ENCODE data around the gene E2F4.

E2F4 gene

DNA sequence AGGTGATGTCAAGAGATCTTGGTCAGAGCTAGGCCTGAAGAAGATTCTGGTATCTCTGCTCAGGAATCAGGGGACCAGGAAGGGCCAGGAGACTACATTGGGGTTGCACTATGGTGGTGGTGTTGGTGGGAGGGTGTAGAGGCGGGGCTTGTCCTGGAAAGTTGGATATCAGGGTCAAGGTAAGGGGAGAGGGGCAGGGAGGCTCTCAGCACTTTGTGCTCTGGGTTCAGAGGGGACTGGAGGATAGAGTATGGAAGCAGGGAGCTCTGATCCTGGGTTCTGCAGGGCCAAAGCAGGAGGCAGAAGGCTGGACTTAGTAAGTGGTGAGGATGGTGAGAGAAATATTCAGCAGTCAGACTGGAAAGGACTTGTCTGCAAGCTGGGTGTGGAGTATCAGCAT is 18.6 kb upstream of the E2F4 start:
- peak; percentile 0; the same call in 2 of the 3 replicates for ATAC-seq

DNA sequence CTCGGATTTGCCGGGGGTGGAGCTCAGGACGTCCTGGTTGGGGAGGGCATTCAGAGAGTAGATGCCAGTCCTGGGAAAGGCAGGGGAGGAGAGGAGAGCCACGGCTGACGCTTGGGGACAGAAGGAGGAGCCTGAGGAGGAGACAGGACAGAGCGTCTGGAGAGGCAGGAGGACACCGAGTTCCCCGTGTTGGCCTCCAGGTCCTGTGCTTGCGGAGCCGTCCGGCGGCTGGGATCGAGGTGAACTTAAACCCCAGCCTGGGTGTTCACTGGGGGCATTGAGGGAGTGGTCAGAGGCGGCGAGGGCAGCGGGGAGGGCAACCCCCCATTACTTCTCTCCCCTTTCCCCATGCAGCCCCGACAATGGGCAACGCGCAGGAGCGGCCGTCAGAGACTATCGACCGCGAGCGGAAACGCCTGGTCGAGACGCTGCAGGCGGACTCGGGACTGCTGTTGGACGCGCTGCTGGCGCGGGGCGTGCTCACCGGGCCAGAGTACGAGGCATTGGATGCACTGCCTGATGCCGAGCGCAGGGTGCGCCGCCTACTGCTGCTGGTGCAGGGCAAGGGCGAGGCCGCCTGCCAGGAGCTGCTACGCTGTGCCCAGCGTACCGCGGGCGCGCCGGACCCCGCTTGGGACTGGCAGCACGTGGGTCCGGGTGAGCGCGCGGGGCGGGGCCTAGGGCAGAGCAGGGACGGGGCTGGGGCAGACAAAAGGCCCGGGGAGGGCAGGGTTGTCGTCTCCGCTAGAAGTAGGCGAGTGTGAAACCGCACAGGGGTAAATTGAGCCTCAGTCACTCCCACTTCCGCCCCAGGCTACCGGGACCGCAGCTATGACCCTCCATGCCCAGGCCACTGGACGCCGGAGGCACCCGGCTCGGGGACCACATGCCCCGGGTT is 17.9 kb upstream of the E2F4 start:
- TF ChIP-seq BACH2 (CRISPR knock-in tag; IDR thresholded peaks at IDR 0.05; ENCODE audit: borderline replicate concordance) (no peak), ZFP30 (CRISPR knock-in tag; IDR thresholded peaks at IDR 0.05) (no peak), ARNTL (CRISPR knock-in tag; IDR thresholded peaks at IDR 0.05; ENCODE audit: borderline replicate concordance, low read depth) (no peak), OSR1 (CRISPR knock-in tag; IDR thresholded peaks at IDR 0.05) (no peak), SNAI2 (CRISPR knock-in tag; IDR thresholded peaks at IDR 0.05) (no peak)
- TF ChIP-seq, protein P1, sequence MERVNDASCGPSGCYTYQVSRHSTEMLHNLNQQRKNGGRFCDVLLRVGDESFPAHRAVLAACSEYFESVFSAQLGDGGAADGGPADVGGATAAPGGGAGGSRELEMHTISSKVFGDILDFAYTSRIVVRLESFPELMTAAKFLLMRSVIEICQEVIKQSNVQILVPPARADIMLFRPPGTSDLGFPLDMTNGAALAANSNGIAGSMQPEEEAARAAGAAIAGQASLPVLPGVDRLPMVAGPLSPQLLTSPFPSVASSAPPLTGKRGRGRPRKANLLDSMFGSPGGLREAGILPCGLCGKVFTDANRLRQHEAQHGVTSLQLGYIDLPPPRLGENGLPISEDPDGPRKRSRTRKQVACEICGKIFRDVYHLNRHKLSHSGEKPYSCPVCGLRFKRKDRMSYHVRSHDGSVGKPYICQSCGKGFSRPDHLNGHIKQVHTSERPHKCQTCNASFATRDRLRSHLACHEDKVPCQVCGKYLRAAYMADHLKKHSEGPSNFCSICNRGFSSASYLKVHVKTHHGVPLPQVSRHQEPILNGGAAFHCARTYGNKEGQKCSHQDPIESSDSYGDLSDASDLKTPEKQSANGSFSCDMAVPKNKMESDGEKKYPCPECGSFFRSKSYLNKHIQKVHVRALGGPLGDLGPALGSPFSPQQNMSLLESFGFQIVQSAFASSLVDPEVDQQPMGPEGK (CRISPR knock-in tag; IDR thresholded peaks at IDR 0.05; ENCODE audit: borderline replicate concordance): no peak
- ATAC-seq: peak; percentile 86

More for the DNA sequence above, 18.6 kb upstream of the E2F4 start:
- no peak for TF ChIP-seq RARB (CRISPR knock-in tag; IDR thresholded peaks at IDR 0.05)
- TF ChIP-seq CSDC2 (CRISPR knock-in tag; IDR thresholded peaks at IDR 0.05): no peak
- no peak for TF ChIP-seq ISL1 (CRISPR knock-in tag; IDR thresholded peaks at IDR 0.05)
- TF ChIP-seq ESRRG (CRISPR knock-in tag; IDR thresholded peaks at IDR 0.05): no peak
- TF ChIP-seq ZFP3 (CRISPR knock-in tag; IDR thresholded peaks at IDR 0.05): no peak
- TF ChIP-seq ZNF8 (CRISPR knock-in tag; IDR thresholded peaks at IDR 0.05): no peak
- no peak for TF ChIP-seq ZNF565 (CRISPR knock-in tag; conservative IDR thresholded peaks at IDR 0.05; ENCODE audit: low read depth)
- TF ChIP-seq, protein P2, sequence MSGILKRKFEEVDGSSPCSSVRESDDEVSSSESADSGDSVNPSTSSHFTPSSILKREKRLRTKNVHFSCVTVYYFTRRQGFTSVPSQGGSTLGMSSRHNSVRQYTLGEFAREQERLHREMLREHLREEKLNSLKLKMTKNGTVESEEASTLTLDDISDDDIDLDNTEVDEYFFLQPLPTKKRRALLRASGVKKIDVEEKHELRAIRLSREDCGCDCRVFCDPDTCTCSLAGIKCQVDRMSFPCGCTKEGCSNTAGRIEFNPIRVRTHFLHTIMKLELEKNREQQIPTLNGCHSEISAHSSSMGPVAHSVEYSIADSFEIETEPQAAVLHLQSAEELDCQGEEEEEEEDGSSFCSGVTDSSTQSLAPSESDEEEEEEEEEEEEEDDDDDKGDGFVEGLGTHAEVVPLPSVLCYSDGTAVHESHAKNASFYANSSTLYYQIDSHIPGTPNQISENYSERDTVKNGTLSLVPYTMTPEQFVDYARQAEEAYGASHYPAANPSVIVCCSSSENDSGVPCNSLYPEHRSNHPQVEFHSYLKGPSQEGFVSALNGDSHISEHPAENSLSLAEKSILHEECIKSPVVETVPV (CRISPR knock-in tag; IDR thresholded peaks at IDR 0.05): no peak
- TF ChIP-seq, protein P3, sequence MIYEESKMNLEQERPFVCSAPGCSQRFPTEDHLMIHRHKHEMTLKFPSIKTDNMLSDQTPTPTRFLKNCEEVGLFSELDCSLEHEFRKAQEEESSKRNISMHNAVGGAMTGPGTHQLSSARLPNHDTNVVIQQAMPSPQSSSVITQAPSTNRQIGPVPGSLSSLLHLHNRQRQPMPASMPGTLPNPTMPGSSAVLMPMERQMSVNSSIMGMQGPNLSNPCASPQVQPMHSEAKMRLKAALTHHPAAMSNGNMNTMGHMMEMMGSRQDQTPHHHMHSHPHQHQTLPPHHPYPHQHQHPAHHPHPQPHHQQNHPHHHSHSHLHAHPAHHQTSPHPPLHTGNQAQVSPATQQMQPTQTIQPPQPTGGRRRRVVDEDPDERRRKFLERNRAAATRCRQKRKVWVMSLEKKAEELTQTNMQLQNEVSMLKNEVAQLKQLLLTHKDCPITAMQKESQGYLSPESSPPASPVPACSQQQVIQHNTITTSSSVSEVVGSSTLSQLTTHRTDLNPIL (CRISPR knock-in tag; IDR thresholded peaks at IDR 0.05; ENCODE audit: low read depth): no peak
- TF ChIP-seq GLIS3 (CRISPR knock-in tag; IDR thresholded peaks at IDR 0.05): no peak
- TF ChIP-seq ZC3H10 (CRISPR knock-in tag; IDR thresholded peaks at IDR 0.05): no peak
- TF ChIP-seq, protein P4, sequence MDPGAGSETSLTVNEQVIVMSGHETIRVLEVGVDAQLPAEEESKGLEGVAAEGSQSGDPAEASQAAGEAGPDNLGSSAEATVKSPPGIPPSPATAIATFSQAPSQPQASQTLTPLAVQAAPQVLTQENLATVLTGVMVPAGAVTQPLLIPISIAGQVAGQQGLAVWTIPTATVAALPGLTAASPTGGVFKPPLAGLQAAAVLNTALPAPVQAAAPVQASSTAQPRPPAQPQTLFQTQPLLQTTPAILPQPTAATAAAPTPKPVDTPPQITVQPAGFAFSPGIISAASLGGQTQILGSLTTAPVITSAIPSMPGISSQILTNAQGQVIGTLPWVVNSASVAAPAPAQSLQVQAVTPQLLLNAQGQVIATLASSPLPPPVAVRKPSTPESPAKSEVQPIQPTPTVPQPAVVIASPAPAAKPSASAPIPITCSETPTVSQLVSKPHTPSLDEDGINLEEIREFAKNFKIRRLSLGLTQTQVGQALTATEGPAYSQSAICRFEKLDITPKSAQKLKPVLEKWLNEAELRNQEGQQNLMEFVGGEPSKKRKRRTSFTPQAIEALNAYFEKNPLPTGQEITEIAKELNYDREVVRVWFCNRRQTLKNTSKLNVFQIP (CRISPR knock-in tag; IDR thresholded peaks at IDR 0.05; ENCODE audit: borderline replicate concordance, low read depth): no peak
- TF ChIP-seq TOX (CRISPR knock-in tag; IDR thresholded peaks at IDR 0.05; ENCODE audit: borderline replicate concordance): no peak
- no peak for TF ChIP-seq PPARA (CRISPR knock-in tag; IDR thresholded peaks at IDR 0.05; ENCODE audit: borderline replicate concordance)
- TF ChIP-seq ZFP30 (CRISPR knock-in tag; IDR thresholded peaks at IDR 0.05): no peak
- no peak for TF ChIP-seq ARNTL (CRISPR knock-in tag; IDR thresholded peaks at IDR 0.05; ENCODE audit: borderline replicate concordance, low read depth)
- TF ChIP-seq OSR1 (CRISPR knock-in tag; IDR thresholded peaks at IDR 0.05): no peak
- no peak for TF ChIP-seq ZNF70 (CRISPR knock-in tag; IDR thresholded peaks at IDR 0.05)

DNA sequence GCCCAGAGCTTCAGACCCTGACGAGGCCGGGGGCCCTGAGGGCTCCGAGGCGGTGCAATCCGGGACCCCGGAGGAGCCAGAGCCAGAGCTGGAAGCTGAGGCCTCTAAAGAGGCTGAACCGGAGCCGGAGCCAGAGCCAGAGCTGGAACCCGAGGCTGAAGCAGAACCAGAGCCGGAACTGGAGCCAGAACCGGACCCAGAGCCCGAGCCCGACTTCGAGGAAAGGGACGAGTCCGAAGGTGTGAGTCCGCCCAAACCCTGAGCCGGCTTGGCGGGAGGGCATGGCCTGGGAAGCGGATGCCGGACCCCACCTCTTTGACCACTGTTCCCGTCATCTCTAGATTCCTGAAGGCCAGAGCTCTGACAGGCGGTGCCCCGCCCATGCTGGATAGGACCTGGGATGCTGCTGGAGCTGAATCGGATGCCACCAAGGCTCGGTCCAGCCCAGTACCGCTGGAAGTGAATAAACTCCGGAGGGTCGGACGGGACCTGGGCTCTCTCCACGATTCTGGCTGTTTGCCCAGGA is 17.2 kb upstream of the E2F4 start:
- TF ChIP-seq SNAI2 (CRISPR knock-in tag; IDR thresholded peaks at IDR 0.05) (no peak), ZFP3 (CRISPR knock-in tag; IDR thresholded peaks at IDR 0.05) (no peak), ZC3H10 (CRISPR knock-in tag; IDR thresholded peaks at IDR 0.05) (no peak), PPARA (CRISPR knock-in tag; IDR thresholded peaks at IDR 0.05; ENCODE audit: borderline replicate concordance) (no peak), ISL1 (CRISPR knock-in tag; IDR thresholded peaks at IDR 0.05) (no peak), CSDC2 (CRISPR knock-in tag; IDR thresholded peaks at IDR 0.05) (no peak), ZFP30 (CRISPR knock-in tag; IDR thresholded peaks at IDR 0.05) (no peak), ZNF70 (CRISPR knock-in tag; IDR thresholded peaks at IDR 0.05) (no peak), BACH2 (CRISPR knock-in tag; IDR thresholded peaks at IDR 0.05; ENCODE audit: borderline replicate concordance) (no peak), OSR1 (CRISPR knock-in tag; IDR thresholded peaks at IDR 0.05) (no peak), ZNF565 (CRISPR knock-in tag; conservative IDR thresholded peaks at IDR 0.05; ENCODE audit: low read depth) (no peak), GLIS3 (CRISPR knock-in tag; IDR thresholded peaks at IDR 0.05) (no peak), RARB (CRISPR knock-in tag; IDR thresholded peaks at IDR 0.05) (no peak), ZNF8 (CRISPR knock-in tag; IDR thresholded peaks at IDR 0.05) (no peak)
- TF ChIP-seq, protein P4 (CRISPR knock-in tag; IDR thresholded peaks at IDR 0.05; ENCODE audit: borderline replicate concordance, low read depth): no peak
- TF ChIP-seq, protein P3 (CRISPR knock-in tag; IDR thresholded peaks at IDR 0.05; ENCODE audit: low read depth): no peak
- TF ChIP-seq, protein P5, sequence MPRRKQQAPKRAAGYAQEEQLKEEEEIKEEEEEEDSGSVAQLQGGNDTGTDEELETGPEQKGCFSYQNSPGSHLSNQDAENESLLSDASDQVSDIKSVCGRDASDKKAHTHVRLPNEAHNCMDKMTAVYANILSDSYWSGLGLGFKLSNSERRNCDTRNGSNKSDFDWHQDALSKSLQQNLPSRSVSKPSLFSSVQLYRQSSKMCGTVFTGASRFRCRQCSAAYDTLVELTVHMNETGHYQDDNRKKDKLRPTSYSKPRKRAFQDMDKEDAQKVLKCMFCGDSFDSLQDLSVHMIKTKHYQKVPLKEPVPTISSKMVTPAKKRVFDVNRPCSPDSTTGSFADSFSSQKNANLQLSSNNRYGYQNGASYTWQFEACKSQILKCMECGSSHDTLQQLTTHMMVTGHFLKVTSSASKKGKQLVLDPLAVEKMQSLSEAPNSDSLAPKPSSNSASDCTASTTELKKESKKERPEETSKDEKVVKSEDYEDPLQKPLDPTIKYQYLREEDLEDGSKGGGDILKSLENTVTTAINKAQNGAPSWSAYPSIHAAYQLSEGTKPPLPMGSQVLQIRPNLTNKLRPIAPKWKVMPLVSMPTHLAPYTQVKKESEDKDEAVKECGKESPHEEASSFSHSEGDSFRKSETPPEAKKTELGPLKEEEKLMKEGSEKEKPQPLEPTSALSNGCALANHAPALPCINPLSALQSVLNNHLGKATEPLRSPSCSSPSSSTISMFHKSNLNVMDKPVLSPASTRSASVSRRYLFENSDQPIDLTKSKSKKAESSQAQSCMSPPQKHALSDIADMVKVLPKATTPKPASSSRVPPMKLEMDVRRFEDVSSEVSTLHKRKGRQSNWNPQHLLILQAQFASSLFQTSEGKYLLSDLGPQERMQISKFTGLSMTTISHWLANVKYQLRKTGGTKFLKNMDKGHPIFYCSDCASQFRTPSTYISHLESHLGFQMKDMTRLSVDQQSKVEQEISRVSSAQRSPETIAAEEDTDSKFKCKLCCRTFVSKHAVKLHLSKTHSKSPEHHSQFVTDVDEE (CRISPR knock-in tag; IDR thresholded peaks at IDR 0.05): no peak
- ATAC-seq: no peak

Data from SK-N-SH treated with all-trans-retinoic acid at 6 μM for 48 hours (cell line).